GM19397 (cell line): ENCODE results near the gene NFIB.

Source experiments
- ATAC-seq: cut with Tn5 transposase; IDR thresholded peaks from one replicate; pipeline ENCODE4 v1.9.1; 2021; ENCODE audit warnings: mild to moderate bottlenecking, moderate library complexity; ENCODE audit not compliant: unreplicated experiment

NFIB gene

DNA sequence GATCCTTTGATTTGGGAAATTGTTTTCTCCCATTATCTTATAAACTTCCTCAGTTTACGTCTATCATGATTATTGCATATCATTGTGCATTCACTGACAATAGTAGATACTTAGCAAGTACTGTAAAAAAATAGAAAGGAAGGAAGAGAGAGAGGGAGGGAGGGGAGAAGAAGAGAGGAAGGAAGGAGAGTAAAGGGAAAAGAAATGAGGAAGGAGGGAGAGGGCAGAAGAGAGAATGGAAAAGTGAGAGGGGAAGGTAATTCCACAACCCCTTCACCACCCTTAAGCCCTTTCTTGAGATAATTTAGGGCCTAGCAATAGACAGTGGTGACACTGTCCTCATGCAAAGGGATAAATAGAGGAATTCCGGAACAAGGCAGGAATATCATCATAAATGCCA, 64.4 kb downstream of the NFIB start:
- no peak for ATAC-seq

GRCh38 chr9:14248149-14248548, 65.8 kb downstream of the NFIB start:
- no peak for ATAC-seq

- ATAC-seq = no peak
Observed at GRCh38 chr9:14247577-14247976, 66.4 kb downstream of the NFIB start.

- no peak for ATAC-seq
Observed at GRCh38 chr9:14246951-14247350, 67.0 kb downstream of the NFIB start.

- no peak for ATAC-seq
Observed at GRCh38 chr9:14245901-14246525, 67.9 kb downstream of the NFIB start.

- no peak for ATAC-seq
Observed at GRCh38 chr9:14243514-14244042, 70.4 kb downstream of the NFIB start.

- no peak for ATAC-seq
Observed at GRCh38 chr9:14242150-14242805, 71.7 kb downstream of the NFIB start.

- no peak for ATAC-seq
Observed at GRCh38 chr9:14240537-14240936, 73.4 kb downstream of the NFIB start.

DNA sequence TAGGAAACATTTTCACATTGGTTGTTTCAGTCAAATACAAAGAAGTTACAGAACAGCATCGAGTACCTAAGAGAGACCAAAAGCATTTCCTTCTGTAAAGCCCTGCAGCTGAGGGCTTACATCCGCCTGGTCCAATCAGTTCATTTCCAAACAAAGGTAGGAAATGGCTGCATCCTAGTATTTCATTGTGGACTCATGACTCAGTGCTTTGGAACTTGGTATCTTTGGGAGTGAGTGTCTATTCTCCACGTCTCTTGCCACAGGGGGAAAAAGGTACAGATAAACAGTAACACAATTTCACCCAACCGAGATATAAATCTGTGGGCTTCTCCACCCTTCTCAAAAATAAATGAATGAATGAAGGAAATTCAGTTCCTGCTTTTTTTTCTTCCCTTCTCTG, 75.4 kb downstream of the NFIB start:
- ATAC-seq = no peak

DNA sequence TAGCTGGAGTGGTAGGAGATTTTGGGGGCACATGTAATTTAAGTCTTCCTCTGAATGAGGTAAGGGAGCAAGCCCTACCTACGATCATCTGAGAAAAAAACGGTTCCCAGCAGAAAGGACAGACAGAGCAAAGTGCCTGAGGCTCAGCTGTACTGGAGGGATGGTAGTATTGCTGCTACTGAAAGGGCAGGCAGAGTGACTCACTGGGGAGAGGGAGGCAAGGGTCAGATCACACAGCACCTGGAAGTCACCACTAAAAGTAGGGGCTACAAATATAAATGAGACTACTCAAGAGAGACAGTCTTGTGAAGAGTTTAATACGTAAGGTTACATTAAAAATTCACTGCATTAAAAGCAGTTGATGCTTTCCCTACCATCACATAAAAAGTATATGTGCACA, 75.9 kb downstream of the NFIB start:
- no peak for ATAC-seq

DNA sequence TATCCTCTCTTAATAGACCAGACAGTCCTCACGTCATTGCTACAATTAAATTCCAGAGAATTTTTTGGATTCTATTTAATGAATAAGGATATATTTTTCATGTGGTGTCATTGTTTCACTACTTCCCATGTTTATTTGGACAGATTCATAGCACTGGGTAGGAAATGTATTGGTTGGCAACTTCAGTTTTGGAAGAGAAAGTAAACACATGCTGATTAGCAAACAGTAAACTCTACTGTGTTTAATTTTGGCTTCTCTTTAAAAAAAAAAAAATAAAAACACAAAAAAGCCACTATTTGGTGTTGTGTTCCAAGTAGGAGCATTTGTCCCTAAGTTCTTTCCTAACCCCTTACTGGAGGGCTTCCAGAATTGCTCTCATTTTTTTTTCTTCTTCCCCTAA, 77.3 kb downstream of the NFIB start:
- ATAC-seq = no peak

GRCh38 chr9:14232111-14232510, 81.8 kb downstream of the NFIB start:
- no peak for ATAC-seq

DNA sequence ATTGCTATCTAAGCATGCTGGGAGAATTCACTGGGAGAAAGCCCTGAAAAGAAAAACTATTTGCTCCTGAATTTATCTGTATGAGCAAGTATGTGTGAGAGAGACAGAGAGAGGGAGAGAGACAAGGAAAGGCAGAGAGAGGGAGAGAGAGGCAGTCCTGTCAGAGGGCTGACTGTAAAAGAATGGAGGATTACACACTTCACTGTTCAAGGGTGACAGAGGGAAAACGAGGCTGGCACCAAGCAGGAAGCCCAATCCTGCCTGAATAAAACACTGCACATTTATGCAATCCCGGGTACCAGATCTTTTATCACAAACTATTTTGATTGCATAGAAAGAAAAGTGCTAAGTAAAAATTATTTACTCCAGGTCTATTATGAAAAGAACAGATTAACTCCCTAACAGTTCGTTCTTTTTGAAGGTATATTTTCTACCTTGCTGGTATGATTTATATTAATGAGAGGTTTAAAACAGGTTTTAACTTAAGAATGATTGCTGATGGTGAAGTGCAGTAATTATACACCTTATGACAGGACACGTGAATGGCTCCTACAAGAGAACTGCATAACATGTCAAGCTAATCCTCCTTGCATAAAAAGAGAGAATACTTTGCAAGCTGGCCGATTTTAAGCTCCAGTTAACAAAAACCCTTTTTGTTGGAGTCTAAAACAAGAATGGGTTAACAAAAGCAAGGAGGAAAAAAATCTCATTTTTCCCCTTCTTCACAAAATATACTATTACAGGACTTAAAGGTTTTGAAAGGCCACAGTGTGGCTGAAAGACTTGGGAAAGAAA, 82.5 kb downstream of the NFIB start:
- no peak for ATAC-seq

DNA sequence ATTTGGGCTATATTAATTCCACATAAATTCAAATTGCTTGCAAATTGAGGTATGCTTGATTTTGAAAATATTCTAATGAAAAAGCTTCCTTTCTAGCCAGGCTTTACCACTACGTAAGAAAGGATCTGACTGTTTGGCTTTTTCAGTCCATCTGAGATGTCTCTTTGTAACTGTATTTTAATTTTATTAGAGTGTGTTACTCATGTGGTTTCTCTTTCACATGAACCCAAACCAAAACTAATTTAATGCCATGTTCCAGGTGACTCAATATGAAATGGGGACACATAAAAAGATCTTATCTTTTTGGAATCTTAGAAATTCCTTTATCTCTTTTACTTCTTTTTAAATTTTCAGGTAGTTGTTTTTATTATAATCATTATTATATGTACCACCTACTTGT, 85.3 kb downstream of the NFIB start:
- ATAC-seq = no peak

DNA sequence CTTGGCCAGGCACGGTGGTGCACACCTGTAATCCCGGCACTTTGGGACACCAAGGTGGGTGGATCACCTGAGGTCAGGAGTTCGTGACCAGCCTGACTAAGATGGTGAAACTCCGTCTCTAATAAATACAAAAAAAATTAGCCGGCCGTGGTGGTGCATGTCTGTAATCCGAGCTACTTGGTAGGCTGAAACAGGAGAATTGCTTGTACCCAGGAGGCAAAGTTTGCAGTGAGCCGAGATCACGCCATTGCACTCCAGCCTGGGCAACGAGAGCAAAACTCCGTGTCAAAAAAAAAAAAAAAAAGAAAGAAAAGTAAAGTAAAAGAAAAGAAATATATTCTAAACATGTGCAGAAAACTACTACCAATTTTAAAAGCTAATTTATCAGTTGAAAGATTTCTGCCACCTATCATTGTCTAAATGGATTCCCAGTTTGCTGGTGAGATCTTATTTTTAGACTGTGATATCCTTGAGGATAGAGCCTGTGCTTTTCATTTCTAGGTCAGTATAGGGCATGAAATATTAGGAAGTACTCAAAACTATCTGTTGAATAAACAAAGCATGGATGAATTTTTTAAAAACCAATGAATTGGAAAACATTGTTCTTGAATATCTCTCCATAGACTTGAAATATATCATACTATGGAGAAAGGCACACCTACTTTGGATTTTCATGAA, 86.9 kb downstream of the NFIB start:
- no peak for ATAC-seq

GRCh38 chr9:14223081-14223480, 90.9 kb downstream of the NFIB start:
- ATAC-seq = no peak

- ATAC-seq = no peak
Observed at GRCh38 chr9:14222149-14222835, 91.6 kb downstream of the NFIB start.

GRCh38 chr9:14221558-14221957, 92.4 kb downstream of the NFIB start:
- ATAC-seq = no peak

GRCh38 chr9:14221119-14221518, 92.8 kb downstream of the NFIB start:
- no peak for ATAC-seq

GRCh38 chr9:14220256-14220655, 93.7 kb downstream of the NFIB start:
- ATAC-seq = no peak

GRCh38 chr9:14219850-14220249, 94.1 kb downstream of the NFIB start:
- no peak for ATAC-seq
